Frontal cortex (tissue), 4 donors: ENCODE data around the gene FLT4. TPM values are rescaled to one million over a fixed set of nuclear protein-coding genes. Genes with fewer than 3 reads are reported as not detected.

Experiments
- DNase-seq, 2 donors: peaks; one replicate each; pipeline ENCODE4 v3.0.0; 2012; ENCODE audit warnings: low spot score in 2 of 2
- FAIRE-seq: peaks from 2 replicates; lab custom pipeline; 2012; peaks lifted over from hg19 to GRCh38; lab: Jason Lieb, UNC
- total RNA-seq: library from RNA; depleted of rRNA; stranded (reverse); fragments of >200 nt; gene quantifications from one replicate; pipeline ENCODE4 v1.2.3, GENCODE V29; 2014
- donor health status: control.
- donor health status: control.
- donor health status: control.

The FLT4 gene
- total RNA-seq, 1 donor from 2014 or later: 1.6 TPM

GRCh38 chr5:180558232-180558631, 91.2 kb downstream of the FLT4 start:
- DNase-seq: no peak
- no peak for FAIRE-seq

GRCh38 chr5:180557217-180557809, 92.1 kb downstream of the FLT4 start:
- no peak for FAIRE-seq
- DNase-seq: no peak

DNA sequence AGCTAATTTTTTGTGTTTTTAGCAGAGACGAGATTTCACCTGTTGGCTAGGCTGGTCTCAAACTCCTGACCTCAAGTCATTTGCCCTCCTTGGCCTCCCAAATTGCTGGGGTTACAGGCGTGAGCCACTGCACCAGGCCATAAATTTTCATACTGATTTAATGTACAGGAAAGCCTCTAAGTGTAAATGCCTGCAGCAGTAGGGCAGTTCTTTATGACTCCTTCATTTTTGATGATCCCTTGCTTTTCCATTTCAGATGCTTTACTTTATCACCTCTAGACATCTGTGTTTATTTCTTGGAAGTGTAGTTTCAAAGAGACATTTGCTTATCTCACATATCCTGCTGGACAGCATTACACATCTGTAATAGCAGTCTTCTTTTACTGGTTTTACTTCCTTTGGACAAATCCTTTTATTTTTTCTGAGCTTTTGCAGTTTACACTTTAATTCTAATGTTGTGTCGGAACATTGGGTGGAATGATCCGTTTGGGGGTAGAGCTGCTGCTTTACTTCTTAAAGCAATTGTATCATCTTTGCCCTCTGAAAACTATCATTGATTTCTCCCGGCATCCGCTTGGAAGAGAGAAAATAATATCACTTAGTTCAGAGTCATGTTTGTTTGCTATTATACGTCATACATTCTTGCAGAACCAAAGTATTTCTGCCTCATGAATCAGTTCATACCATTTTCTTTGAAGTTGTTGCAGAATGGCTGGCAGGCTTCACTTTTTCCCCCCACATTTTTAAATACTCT, 94.1 kb downstream of the FLT4 start:
- no peak for DNase-seq
- no peak for FAIRE-seq

DNA sequence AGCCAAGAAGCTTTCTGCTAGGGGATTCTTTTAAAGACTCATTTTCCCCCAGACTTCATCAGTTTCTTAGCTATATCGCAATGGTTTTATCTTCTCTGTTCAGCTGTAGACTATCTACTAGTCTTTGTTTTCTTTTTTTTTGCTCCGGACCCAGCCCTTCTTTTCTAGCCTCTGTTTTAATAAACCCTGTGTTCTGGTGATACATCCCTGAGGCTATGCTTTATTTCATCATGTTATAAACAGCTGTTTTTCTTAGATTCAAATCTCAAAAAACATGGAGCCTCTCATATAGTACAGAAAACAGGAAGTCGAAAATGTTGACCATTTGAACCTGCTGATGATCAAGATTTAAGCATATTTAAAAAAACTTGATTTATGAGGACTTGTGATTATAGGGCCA, 95.9 kb downstream of the FLT4 start:
- FAIRE-seq: no peak
- no peak for DNase-seq

Other genes starting within 250 kb of the FLT4 start
- 34.6 TPM for gene CNOT6, start 155.2 kb downstream of the FLT4 start, total RNA-seq
- not detected for gene SCGB3A1, start 58.1 kb downstream of the FLT4 start, total RNA-seq
- gene OR2Y1, start 90.5 kb upstream of the FLT4 start, total RNA-seq: not detected
- 19.6 TPM for gene MGAT1, start 153.2 kb upstream of the FLT4 start, total RNA-seq
- gene ZFP62, start 211.7 kb upstream of the FLT4 start, total RNA-seq: 57.5 TPM
- gene BTNL8, start 249.6 kb upstream of the FLT4 start, total RNA-seq: not detected